Liver (tissue), 3 donors: ENCODE results near the gene HTR3C.

Experiments
- EGR1 ChIP-seq, 2 donors: IDR thresholded peaks; 2 replicates each; pipeline ENCODE4 v1.6.1; 2016 to 2018; ENCODE audit warnings: antibody characterized with exemption in 2 of 2, low read depth in 2 of 2
- FOXA1 ChIP-seq: IDR thresholded peaks from 2 replicates; pipeline ENCODE4 v1.6.1; 2016; ENCODE audit warnings: antibody characterized with exemption
- GABPA ChIP-seq, 2 donors: IDR thresholded peaks in 1 of 2; conservative IDR thresholded peaks in 1 of 2; 2 replicates each; pipeline ENCODE4 v1.6.1; 2016; ENCODE audit warnings: antibody characterized with exemption in 2 of 2, mild to moderate bottlenecking in 1 of 2, moderate library complexity in 1 of 2
- JUND ChIP-seq, 2 donors: IDR thresholded peaks; 2 replicates each; pipeline ENCODE4 v1.6.1; 2016; ENCODE audit warnings: antibody characterized with exemption in 2 of 2
- NR2F2 ChIP-seq: IDR thresholded peaks from 2 replicates; pipeline ENCODE4 v1.6.1; 2016; ENCODE audit warnings: antibody characterized with exemption
- RAD21 ChIP-seq, 2 donors: IDR thresholded peaks; 2 replicates each; pipeline ENCODE4 v1.6.1; 2016; ENCODE audit warnings: antibody characterized with exemption in 2 of 2, mild to moderate bottlenecking in 2 of 2
- RXRA ChIP-seq, 2 donors: IDR thresholded peaks; 2 replicates each; pipeline ENCODE4 v1.6.1; 2017 to 2018; ENCODE audit warnings: antibody characterized with exemption in 2 of 2, mild to moderate bottlenecking in 1 of 2
- TAF1 ChIP-seq: conservative IDR thresholded peaks from 2 replicates; pipeline ENCODE4 v1.6.1; 2016; ENCODE audit warnings: antibody characterized with exemption, mild to moderate bottlenecking
- YY1 ChIP-seq: IDR thresholded peaks from 2 replicates; pipeline ENCODE4 v1.6.1; 2016; ENCODE audit warnings: antibody characterized with exemption, mild to moderate bottlenecking
- TF ChIP-seq, protein P1 (sequence below): fragments of 150-350 bp; IDR thresholded peaks from 2 replicates; pipeline ENCODE4 v1.5.1; 2017; ENCODE audit warnings: improper control_type of control experiment, low read depth, low read length; ENCODE audit not compliant: missing input control
- TF ChIP-seq, protein P2 (sequence below): IDR thresholded peaks from 2 replicates; pipeline ENCODE4 v1.6.1; 2016; ENCODE audit warnings: antibody characterized with exemption, mild to moderate bottlenecking
- TF ChIP-seq, protein P3 (sequence below): IDR thresholded peaks from 2 replicates; pipeline ENCODE4 v1.6.1; 2016; ENCODE audit warnings: antibody characterized with exemption
- TF ChIP-seq, protein P4 (sequence below): IDR thresholded peaks from 2 replicates; pipeline ENCODE4 v1.6.1; 2016; ENCODE audit warnings: antibody characterized with exemption
- TF ChIP-seq, protein P5 (sequence below): IDR thresholded peaks from 2 replicates; pipeline ENCODE4 v1.6.1; 2016; ENCODE audit warnings: antibody characterized with exemption
- donor health status: healthy.
- donor health status: healthy.

DNA sequence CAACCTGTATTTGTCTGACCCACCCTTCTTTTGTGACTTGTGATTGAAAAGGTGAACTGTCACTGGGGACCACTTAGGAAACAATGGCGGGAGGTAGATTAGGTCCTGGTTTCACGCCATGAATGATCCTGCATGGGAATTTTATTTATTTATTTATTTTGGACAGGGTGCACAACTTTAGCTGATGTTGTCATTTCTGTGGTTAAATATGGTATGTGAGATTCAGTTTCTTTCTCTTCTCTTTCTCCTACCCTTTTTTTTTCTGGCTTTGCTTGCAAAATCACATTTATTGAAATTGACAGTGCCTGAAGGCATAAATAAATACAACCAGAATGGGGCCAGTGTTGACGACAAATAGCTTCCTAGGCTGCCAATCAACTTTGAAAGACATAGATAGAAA, 26.0 kb downstream of the HTR3C start:
- TF ChIP-seq, protein P1, sequence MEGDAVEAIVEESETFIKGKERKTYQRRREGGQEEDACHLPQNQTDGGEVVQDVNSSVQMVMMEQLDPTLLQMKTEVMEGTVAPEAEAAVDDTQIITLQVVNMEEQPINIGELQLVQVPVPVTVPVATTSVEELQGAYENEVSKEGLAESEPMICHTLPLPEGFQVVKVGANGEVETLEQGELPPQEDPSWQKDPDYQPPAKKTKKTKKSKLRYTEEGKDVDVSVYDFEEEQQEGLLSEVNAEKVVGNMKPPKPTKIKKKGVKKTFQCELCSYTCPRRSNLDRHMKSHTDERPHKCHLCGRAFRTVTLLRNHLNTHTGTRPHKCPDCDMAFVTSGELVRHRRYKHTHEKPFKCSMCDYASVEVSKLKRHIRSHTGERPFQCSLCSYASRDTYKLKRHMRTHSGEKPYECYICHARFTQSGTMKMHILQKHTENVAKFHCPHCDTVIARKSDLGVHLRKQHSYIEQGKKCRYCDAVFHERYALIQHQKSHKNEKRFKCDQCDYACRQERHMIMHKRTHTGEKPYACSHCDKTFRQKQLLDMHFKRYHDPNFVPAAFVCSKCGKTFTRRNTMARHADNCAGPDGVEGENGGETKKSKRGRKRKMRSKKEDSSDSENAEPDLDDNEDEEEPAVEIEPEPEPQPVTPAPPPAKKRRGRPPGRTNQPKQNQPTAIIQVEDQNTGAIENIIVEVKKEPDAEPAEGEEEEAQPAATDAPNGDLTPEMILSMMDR: no peak
- TF ChIP-seq GABPA (IDR thresholded peaks at IDR 0.05 in 1 of 2, conservative IDR thresholded peaks at IDR 0.05 in 1 of 2) (no peak), EGR1 (IDR thresholded peaks at IDR 0.05; ENCODE audit: low read depth in 2 of 2) (no peak), RAD21 (IDR thresholded peaks at IDR 0.05) (no peak), RXRA (IDR thresholded peaks at IDR 0.05) (no peak), YY1 (no peak), FOXA1 (no peak), TAF1 (no peak), JUND (IDR thresholded peaks at IDR 0.05) (no peak), NR2F2 (no peak)
- TF ChIP-seq, protein P2, sequence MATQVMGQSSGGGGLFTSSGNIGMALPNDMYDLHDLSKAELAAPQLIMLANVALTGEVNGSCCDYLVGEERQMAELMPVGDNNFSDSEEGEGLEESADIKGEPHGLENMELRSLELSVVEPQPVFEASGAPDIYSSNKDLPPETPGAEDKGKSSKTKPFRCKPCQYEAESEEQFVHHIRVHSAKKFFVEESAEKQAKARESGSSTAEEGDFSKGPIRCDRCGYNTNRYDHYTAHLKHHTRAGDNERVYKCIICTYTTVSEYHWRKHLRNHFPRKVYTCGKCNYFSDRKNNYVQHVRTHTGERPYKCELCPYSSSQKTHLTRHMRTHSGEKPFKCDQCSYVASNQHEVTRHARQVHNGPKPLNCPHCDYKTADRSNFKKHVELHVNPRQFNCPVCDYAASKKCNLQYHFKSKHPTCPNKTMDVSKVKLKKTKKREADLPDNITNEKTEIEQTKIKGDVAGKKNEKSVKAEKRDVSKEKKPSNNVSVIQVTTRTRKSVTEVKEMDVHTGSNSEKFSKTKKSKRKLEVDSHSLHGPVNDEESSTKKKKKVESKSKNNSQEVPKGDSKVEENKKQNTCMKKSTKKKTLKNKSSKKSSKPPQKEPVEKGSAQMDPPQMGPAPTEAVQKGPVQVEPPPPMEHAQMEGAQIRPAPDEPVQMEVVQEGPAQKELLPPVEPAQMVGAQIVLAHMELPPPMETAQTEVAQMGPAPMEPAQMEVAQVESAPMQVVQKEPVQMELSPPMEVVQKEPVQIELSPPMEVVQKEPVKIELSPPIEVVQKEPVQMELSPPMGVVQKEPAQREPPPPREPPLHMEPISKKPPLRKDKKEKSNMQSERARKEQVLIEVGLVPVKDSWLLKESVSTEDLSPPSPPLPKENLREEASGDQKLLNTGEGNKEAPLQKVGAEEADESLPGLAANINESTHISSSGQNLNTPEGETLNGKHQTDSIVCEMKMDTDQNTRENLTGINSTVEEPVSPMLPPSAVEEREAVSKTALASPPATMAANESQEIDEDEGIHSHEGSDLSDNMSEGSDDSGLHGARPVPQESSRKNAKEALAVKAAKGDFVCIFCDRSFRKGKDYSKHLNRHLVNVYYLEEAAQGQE: no peak
- TF ChIP-seq, protein P3, sequence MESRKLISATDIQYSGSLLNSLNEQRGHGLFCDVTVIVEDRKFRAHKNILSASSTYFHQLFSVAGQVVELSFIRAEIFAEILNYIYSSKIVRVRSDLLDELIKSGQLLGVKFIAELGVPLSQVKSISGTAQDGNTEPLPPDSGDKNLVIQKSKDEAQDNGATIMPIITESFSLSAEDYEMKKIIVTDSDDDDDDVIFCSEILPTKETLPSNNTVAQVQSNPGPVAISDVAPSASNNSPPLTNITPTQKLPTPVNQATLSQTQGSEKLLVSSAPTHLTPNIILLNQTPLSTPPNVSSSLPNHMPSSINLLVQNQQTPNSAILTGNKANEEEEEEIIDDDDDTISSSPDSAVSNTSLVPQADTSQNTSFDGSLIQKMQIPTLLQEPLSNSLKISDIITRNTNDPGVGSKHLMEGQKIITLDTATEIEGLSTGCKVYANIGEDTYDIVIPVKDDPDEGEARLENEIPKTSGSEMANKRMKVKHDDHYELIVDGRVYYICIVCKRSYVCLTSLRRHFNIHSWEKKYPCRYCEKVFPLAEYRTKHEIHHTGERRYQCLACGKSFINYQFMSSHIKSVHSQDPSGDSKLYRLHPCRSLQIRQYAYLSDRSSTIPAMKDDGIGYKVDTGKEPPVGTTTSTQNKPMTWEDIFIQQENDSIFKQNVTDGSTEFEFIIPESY: no peak
- TF ChIP-seq, protein P4, sequence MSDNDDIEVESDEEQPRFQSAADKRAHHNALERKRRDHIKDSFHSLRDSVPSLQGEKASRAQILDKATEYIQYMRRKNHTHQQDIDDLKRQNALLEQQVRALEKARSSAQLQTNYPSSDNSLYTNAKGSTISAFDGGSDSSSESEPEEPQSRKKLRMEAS: no peak
- TF ChIP-seq, protein P5, sequence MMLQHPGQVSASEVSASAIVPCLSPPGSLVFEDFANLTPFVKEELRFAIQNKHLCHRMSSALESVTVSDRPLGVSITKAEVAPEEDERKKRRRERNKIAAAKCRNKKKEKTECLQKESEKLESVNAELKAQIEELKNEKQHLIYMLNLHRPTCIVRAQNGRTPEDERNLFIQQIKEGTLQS: no peak
